Fibroblast of lung (primary cell): ENCODE data around the gene GRHL3. TPM values are rescaled to one million over a fixed set of nuclear protein-coding genes. Genes with fewer than 3 reads are reported as not detected.
A peak's percentile ranks its signal among the peaks of the same experiment; 100 is the strongest.

ENCODE experiments used
- DNase-seq, 2 donors: peaks; one replicate each; pipeline versions ENCODE4 v3.0.0 to v3.0.0-alpha.2; 2010; ENCODE audit warnings: low read depth in 2 of 2
- H2AFZ ChIP-seq: 2 replicates; pipeline ENCODE4 v1.5.1; 2012; ENCODE audit warnings: low read length, control low read depth, inconsistent platforms
- H3K27ac ChIP-seq: 2 replicates; pipeline ENCODE4 v1.5.1; 2011; ENCODE audit warnings: low read length, control low read depth; ENCODE audit not compliant: insufficient read depth
- H3K27me3 ChIP-seq: 2 replicates; pipeline ENCODE4 v1.5.1; 2011; ENCODE audit warnings: mild to moderate bottlenecking, low read length; ENCODE audit not compliant: control insufficient read depth, insufficient read depth
- H3K36me3 ChIP-seq: 2 replicates; pipeline ENCODE4 v1.5.1; 2011; ENCODE audit warnings: low read length; ENCODE audit not compliant: control insufficient read depth, insufficient read depth
- H3K4me1 ChIP-seq: 2 replicates; pipeline ENCODE4 v1.5.1; 2011; ENCODE audit warnings: low read length; ENCODE audit not compliant: control insufficient read depth, insufficient read depth; ENCODE audit errors: extremely low read depth
- H3K4me2 ChIP-seq: 2 replicates; pipeline ENCODE4 v1.5.1; 2011; ENCODE audit warnings: low read length, control low read depth; ENCODE audit not compliant: insufficient read depth; ENCODE audit errors: extremely low read depth
- H3K4me3 ChIP-seq, 4 experiments: fragments of 200-600 bp in 1 of 4; sonication (generic) in 1 of 4; replicated peaks in 1 of 4; 2 replicates each; pipeline ENCODE4 v1.5.1; 2011 to 2016; ENCODE audit warnings: low read length in 4 of 4, low read depth in 3 of 4, mild to moderate bottlenecking in 3 of 4, control low read depth in 2 of 4, inconsistent platforms in 1 of 4, mixed read lengths in 1 of 4; ENCODE audit not compliant: insufficient read depth in 1 of 4; ENCODE audit errors: control extremely low read depth in 1 of 4
- H3K79me2 ChIP-seq: 2 replicates; pipeline ENCODE4 v1.5.1; 2012; ENCODE audit warnings: mild to moderate bottlenecking, low read length, inconsistent platforms; ENCODE audit not compliant: control insufficient read depth, insufficient read depth
- H3K9ac ChIP-seq: 2 replicates; pipeline ENCODE4 v1.5.1; 2011; ENCODE audit warnings: mild to moderate bottlenecking, low read length, control low read depth; ENCODE audit not compliant: insufficient read depth
- H3K9me3 ChIP-seq: 2 replicates; pipeline ENCODE4 v1.5.1; 2012; ENCODE audit warnings: low read depth, low read length; ENCODE audit not compliant: control insufficient read depth, insufficient read depth
- H4K20me1 ChIP-seq: 2 replicates; pipeline ENCODE4 v1.5.1; 2011; ENCODE audit warnings: low read length; ENCODE audit not compliant: control insufficient read depth, insufficient read depth; ENCODE audit errors: extremely low read depth
- EZH2 ChIP-seq: IDR thresholded peaks from 2 replicates; pipeline ENCODE4 v1.5.1; 2012; ENCODE audit warnings: low read length, control low read depth, mild to moderate bottlenecking; ENCODE audit errors: missing control alignments
- polyA plus RNA-seq, 2 donors: library from polyadenylated mRNA; depleted of rRNA in 1 of 2; stranded (reverse) in 1 of 2; unstranded in 1 of 2; fragments of >200 nt; gene quantifications; 2 replicates each; pipeline ENCODE4 v1.2.1, GENCODE V29; 2011 to 2012; ENCODE audit warnings: missing spikeins in 1 of 2
- total RNA-seq: library from RNA; depleted of rRNA; stranded (reverse); fragments of >200 nt; gene quantifications from 2 replicates; pipeline ENCODE4 v1.2.1, GENCODE V29; 2014
- TF ChIP-seq, protein P1 (sequence below), 2 donors: IDR thresholded peaks in 1 of 2; conservative IDR thresholded peaks in 1 of 2; 1 replicate in 1 of 2; 2 replicates in 1 of 2; pipeline ENCODE4 v1.5.1; 2011 to 2012; ENCODE audit warnings: low read length in 2 of 2, control low read depth in 1 of 2, inconsistent platforms in 1 of 2, low read depth in 1 of 2, mild to moderate bottlenecking in 1 of 2

GRHL3 gene
- total and polyA plus RNA-seq, 2 donors (not counting 1 experiment from before 2014, with no cell fraction given): 0.03 TPM; not detected in 1

DNA sequence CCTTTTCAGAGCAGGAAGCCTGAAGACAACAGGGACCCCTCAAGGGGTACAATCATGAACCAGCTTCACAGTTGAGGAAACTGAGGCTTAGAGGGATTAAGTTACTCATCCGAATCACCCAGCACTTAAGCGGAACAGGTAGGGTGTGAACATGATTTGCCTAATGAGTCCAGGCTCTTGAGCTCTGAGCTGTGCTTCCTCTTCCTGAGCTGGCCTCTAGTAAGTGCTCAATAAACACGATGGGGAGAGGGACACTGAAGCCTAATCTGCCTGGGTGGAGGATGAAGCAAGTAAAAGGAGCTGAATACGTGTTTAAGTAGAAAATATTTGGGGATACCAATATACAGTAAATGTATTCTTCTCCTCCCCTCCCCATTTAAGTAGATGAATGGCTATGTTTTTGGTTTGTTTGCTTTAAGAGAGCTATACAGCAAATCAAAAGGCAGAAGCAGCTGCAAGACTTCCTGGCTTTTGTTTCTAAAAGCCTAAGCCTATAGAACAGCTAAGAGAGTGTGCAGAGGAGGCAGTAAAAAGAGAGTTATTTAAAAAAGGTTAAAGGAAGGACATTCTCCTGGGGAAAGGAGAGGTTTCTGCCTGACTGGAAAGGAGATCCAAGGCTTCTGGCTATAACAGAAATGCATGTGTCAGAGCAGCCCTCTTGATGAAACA, 74.0 kb downstream of the GRHL3 start:
- TF ChIP-seq EZH2: no peak
- TF ChIP-seq, protein P1, sequence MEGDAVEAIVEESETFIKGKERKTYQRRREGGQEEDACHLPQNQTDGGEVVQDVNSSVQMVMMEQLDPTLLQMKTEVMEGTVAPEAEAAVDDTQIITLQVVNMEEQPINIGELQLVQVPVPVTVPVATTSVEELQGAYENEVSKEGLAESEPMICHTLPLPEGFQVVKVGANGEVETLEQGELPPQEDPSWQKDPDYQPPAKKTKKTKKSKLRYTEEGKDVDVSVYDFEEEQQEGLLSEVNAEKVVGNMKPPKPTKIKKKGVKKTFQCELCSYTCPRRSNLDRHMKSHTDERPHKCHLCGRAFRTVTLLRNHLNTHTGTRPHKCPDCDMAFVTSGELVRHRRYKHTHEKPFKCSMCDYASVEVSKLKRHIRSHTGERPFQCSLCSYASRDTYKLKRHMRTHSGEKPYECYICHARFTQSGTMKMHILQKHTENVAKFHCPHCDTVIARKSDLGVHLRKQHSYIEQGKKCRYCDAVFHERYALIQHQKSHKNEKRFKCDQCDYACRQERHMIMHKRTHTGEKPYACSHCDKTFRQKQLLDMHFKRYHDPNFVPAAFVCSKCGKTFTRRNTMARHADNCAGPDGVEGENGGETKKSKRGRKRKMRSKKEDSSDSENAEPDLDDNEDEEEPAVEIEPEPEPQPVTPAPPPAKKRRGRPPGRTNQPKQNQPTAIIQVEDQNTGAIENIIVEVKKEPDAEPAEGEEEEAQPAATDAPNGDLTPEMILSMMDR (conservative IDR thresholded peaks at IDR 0.05 in 1 of 2, IDR thresholded peaks at IDR 0.05 in 1 of 2; ENCODE audit: low read depth in 1 of 2, low read length in 2 of 2): no peak
- peaks cover 7% of the 10 kb centered on the region for H3K4me1 ChIP-seq
- no peaks in the 10 kb centered on the region for H3K36me3 ChIP-seq
- H3K27me3 ChIP-seq: no peaks in the 10 kb centered on the region
- H2AFZ ChIP-seq: no peak overlapping the region
- no peak for DNase-seq
- H3K79me2 ChIP-seq: no peaks in the 10 kb centered on the region
- H3K4me2 ChIP-seq: no peak overlapping the region
- H3K4me3 ChIP-seq: no peak overlapping the region
- H4K20me1 ChIP-seq: no peaks in the 10 kb centered on the region
- no peak overlapping the region for H3K27ac ChIP-seq
- no peaks in the 10 kb centered on the region for H3K9me3 ChIP-seq
- H3K9ac ChIP-seq: no peak overlapping the region

DNA sequence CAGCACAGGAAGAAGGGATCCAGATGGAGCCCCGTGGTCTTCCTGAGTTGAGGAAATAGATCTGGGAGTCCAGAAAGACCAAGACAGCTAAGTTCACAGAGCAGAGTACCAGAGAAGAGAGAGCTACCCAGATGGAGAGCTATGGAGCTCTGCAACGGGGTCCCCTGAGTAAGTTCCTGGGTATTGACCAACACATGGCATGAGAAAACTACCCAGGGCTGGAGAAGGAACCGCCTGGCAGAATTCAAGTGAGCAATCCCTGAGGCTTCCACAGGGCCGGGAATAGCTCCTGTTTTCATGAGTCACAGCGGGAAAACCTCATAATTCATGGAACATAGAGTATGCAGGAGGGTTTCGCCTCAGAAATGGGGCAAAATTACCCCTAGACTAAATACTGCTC, 74.7 kb downstream of the GRHL3 start:
- H4K20me1 ChIP-seq: no peaks in the 10 kb centered on the region
- no peak overlapping the region for H3K27ac ChIP-seq
- no peak overlapping the region for H3K4me3 ChIP-seq
- H3K9me3 ChIP-seq: no peaks in the 10 kb centered on the region
- no peak for TF ChIP-seq EZH2
- TF ChIP-seq, protein P1 (conservative IDR thresholded peaks at IDR 0.05 in 1 of 2, IDR thresholded peaks at IDR 0.05 in 1 of 2; ENCODE audit: low read depth in 1 of 2, low read length in 2 of 2): no peak
- H3K36me3 ChIP-seq: no peaks in the 10 kb centered on the region
- no peaks in the 10 kb centered on the region for H3K79me2 ChIP-seq
- H3K9ac ChIP-seq: no peak overlapping the region
- peak overlapping the region; percentile 20 for H2AFZ ChIP-seq
- H3K27me3 ChIP-seq: no peaks in the 10 kb centered on the region
- DNase-seq: peak; percentile 69 to 81
- no peak overlapping the region for H3K4me2 ChIP-seq
- H3K4me1 ChIP-seq: peaks cover 7% of the 10 kb centered on the region

DNA sequence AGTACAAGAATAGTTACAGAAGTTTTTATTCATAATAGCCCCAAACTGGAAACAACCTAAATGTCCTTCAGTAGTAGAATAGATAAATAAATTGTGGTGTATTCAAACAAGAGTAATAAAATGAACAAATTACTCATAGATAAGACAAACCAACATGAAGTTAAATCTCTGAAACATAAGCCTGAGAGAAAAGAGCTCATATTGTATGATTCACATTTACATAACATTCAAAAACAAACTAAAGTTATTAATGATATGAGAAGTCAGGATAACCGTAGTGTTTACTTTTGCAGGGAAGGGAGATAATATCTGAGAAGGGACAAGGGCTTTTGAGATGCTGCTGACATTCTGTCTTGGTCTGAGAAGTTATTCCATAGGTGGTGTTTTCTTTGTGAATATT, 80.9 kb downstream of the GRHL3 start:
- H3K27me3 ChIP-seq: no peaks in the 10 kb centered on the region
- H3K4me2 ChIP-seq: no peak overlapping the region
- H3K9ac ChIP-seq: no peak overlapping the region
- peak in 1 of 2 donors; percentile 54 for DNase-seq
- TF ChIP-seq, protein P1 (conservative IDR thresholded peaks at IDR 0.05 in 1 of 2, IDR thresholded peaks at IDR 0.05 in 1 of 2; ENCODE audit: low read depth in 1 of 2, low read length in 2 of 2): no peak
- no peak for TF ChIP-seq EZH2
- H3K4me3 ChIP-seq: no peak overlapping the region
- H3K79me2 ChIP-seq: no peaks in the 10 kb centered on the region
- H3K36me3 ChIP-seq: no peaks in the 10 kb centered on the region
- H3K27ac ChIP-seq: no peak overlapping the region
- no peaks in the 10 kb centered on the region for H3K9me3 ChIP-seq
- peaks cover 8% of the 10 kb centered on the region for H3K4me1 ChIP-seq
- H4K20me1 ChIP-seq: no peaks in the 10 kb centered on the region
- no peak overlapping the region for H2AFZ ChIP-seq
